ENCODE measurements around the gene HSPA1A. TPM values are rescaled to one million over a fixed set of nuclear protein-coding genes. Genes with fewer than 3 reads are reported as not detected.
A peak's percentile ranks its signal among the peaks of the same experiment; 100 is the strongest.

Gene HSPA1A
- total and polyA plus RNA-seq, 9 of the 15 experiments (the other 6 are each of a cell fraction or from before 2014, with no cell fraction given): 2.2 to 273 (median 107) TPM

- TF ChIP-seq CBX1 (IDR thresholded peaks at IDR 0.05; ENCODE audit: low read depth): no peak
- no peak for TF ChIP-seq SREBF1 (IDR thresholded peaks at IDR 0.05; ENCODE audit: borderline replicate concordance, low read depth, low read length)
- no peak for TF ChIP-seq PTTG1 (tag; IDR thresholded peaks at IDR 0.05; ENCODE audit: low read depth)
- peak; percentile 70; the same call in 1 of the 2 replicates for TF ChIP-seq NBN (IDR thresholded peaks at IDR 0.05; ENCODE audit: low read depth)
- peak; percentile 66; the same call in 1 of the 2 replicates for TF ChIP-seq HDAC2 (IDR thresholded peaks at IDR 0.05)
- TF ChIP-seq GMEB1 (CRISPR knock-in tag; IDR thresholded peaks at IDR 0.05): no peak
- TF ChIP-seq CREB1 (IDR thresholded peaks at IDR 0.05): no peak
- TF ChIP-seq CREB1 (CRISPR knock-in tag; IDR thresholded peaks at IDR 0.05): no peak
- TF ChIP-seq ATF3 (IDR thresholded peaks at IDR 0.05): no peak
- TF ChIP-seq ATF3 (CRISPR knock-in tag; conservative IDR thresholded peaks at IDR 0.05): no peak
- 0 out of 2 replicates have a peak, but pooled peaks have one; percentile 33 for TF ChIP-seq ZNF431 (CRISPR knock-in tag; IDR thresholded peaks at IDR 0.05)
- no peak for TF ChIP-seq MBD1 (CRISPR knock-in tag; IDR thresholded peaks at IDR 0.05)
- TF ChIP-seq ZBTB49 (CRISPR knock-in tag; IDR thresholded peaks at IDR 0.05; ENCODE audit: borderline replicate concordance): 0 out of 2 replicates have a peak, but pooled peaks have one; percentile 14
- TF ChIP-seq ZNF133 (CRISPR knock-in tag; IDR thresholded peaks at IDR 0.05): no peak
- TF ChIP-seq EP300 (IDR thresholded peaks at IDR 0.05; ENCODE audit: low read length): 0 out of 2 replicates have a peak, but pooled peaks have one; percentile 28
- TF ChIP-seq NONO (IDR thresholded peaks at IDR 0.05; ENCODE audit: low read depth in 2 of 2, low read length in 1 of 2): no peak
- TF ChIP-seq TBL1XR1 (IDR thresholded peaks at IDR 0.05; ENCODE audit: low read length in 2 of 2): no peak
- no peak for TF ChIP-seq TSC22D4 (tag; IDR thresholded peaks at IDR 0.05)
- no peak for TF ChIP-seq MTF1 (CRISPR knock-in tag; IDR thresholded peaks at IDR 0.05; ENCODE audit: borderline replicate concordance)
- no peak for TF ChIP-seq SAFB (IDR thresholded peaks at IDR 0.05; ENCODE audit: borderline replicate concordance, low read depth, low read length)
- TF ChIP-seq CHD4 (IDR thresholded peaks at IDR 0.05; ENCODE audit: insufficient read depth, insufficient replicate concordance, low read depth, low read length, poor library complexity, severe bottlenecking): peak; percentile 75
Measured at GRCh38 chr6:31831350-31832215, 16.2 kb downstream of the HSPA1A start (continued).
